COR-L47 (cell line): Measurements from ENCODE around the gene SCAF1.

Experiments used
- DNase-seq: peaks from one replicate; lab custom pipeline; 2025; lab: John Stamatoyannopoulos, UW

SCAF1 gene

DNA sequence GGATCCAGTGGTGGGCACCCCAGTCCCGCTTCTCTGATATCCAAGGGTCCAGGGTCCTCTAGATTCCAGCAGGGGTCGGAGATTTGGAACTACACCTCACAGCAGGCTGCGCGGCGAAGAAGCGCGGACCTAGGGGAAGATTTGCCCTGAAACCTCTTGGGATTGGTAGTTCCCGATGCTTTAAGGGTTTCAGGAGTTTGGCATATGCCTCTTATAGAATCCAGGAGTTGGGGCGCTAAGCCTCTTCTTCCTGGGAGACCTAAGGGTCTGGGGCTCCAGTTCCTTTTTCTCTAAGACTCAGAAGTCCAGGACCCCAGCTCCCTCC lies 24.1 kb downstream of the SCAF1 start:
- DNase-seq = no peak

- no peak for DNase-seq
These were observed 25.5 kb downstream of the SCAF1 start for GRCh38 chr19:49667473-49667872.

DNA sequence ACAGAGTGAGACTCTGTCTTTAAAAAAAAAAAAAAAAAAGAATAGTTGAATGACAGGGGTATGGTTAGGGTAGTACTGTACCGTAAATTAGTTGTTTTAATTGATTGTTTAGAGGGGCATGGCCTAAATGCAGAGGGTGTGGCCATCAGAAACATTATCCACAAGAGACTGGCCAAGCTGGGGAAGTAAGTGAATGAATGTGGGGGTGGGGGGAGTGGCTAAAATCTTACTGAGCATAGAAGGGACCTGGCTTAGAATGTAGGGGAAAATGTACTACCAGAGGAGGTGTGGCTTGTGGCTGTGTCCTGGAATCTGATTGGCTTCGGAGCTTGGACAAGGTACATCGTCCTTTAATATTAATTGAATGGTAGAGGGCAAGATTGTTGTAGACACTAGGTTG lies 27.5 kb downstream of the SCAF1 start:
- DNase-seq = no peak

- DNase-seq = peak; percentile 82
These were observed 30.3 kb downstream of the SCAF1 start for GRCh38 chr19:49672131-49672919.

DNA sequence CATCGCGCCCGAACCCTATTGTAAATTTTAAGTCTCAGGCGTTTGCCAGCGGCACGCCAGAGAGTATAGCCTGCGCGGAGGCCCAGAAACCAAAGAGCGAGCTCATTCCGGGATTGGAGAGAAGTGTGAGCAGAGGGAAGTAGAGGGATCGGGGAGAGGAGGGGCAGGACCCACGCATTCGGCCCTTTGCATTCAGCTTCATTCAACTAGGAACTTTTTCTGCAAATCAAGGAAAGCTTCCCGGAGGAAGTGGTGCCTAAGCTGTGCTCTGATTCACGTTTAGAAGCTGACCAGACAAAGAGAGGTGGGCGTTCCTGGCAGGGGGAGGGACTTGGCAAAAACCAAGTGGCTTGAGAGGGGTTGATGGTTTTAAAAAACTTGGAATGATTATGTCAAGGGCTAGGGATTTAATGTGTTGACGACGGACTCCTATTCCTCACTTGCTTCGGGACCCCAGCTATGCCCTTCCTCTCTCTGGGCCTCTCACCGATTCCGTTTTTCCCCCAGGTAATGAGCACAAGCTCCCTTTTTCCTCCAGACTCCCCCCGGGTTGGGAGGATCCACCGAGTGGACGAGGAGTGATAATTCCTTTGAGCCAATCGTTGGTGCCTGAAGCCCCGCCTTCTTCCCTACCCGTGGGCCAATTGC lies 34.3 kb downstream of the SCAF1 start:
- DNase-seq = peak; percentile 86

GRCh38 chr19:49676784-49677230 lies 34.8 kb downstream of the SCAF1 start:
- peak; percentile 100 for DNase-seq

DNA sequence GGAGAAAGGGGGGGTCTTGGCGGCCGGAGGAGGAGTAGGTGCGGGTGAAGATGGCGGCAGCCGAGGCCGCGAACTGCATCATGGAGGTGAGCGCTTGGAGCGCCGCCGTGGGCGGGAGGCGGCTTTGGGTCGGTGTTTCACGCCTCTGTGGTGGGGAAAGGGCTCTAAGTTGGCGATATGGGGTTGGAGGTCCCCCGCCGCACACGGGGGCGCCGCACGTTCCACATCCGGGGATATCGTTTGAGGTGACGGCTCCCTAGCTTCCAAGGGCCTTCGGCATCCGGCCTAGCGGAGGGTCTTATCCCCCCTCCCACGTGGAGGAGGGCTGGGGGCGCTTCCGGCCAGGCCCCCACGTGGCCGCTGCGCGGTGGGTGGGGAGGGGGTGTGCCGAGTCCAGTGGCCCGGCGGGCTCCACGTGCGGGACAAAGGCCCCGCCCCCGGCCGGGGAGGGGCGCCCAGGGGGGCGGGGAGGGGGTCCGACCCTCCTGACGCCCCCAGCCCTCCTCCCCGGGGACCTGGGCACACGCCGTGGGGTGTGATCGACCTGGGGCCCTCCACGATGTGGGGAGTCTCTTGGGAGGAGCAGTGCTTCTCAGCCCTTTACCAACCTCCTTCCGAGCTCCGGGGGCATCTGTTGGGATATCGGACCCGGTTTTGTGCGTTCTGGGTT lies 35.4 kb downstream of the SCAF1 start, which contains the start of gene PRMT1:
PRMT1 (plus strand) TSS at position 41 of the 670 bp plus-strand sequence; CDS start at position 51, 10 bp downstream.
- peak; percentile 65 for DNase-seq

GRCh38 chr19:49677901-49678674 lies 36.1 kb downstream of the SCAF1 start:
- peak; percentile 70 for DNase-seq

DNA sequence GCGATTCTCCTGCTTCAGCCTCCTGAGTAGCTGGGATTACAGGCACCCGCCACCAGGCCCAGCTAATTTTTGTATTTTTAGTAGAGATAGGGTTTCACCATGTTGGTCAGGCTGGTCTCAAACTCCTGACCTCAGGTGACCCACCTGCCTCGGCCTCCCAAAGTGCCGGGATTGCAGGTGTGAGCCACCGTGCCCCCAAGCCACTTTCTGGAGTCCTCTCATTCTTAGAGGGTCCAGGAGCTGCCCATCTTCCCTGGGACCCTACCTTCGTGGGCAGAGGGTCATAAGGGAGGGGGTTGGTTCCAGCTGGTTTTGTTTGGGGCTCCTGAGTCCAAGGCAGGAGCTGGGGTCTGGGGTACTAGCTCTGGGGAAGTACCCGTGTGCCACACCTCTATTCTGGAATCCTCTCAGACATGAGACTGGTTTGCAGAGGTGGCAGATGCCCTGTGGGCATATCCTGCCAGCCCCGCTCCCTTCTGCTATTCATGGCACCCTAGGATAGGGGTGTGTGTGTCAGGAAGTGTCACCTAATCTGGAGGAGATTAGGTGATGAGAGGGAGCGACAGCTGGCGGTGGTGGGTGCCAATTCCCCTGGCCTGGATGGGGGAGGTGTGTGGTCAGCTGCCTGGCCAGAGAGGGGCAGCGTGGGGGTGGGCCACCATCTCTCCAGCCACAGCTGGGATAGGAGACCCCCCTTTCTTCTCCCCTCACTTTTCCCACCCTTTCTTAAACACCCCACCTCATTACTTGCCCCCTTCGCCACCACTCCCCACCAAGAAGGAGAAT lies 37.2 kb downstream of the SCAF1 start:
- no peak for DNase-seq

DNA sequence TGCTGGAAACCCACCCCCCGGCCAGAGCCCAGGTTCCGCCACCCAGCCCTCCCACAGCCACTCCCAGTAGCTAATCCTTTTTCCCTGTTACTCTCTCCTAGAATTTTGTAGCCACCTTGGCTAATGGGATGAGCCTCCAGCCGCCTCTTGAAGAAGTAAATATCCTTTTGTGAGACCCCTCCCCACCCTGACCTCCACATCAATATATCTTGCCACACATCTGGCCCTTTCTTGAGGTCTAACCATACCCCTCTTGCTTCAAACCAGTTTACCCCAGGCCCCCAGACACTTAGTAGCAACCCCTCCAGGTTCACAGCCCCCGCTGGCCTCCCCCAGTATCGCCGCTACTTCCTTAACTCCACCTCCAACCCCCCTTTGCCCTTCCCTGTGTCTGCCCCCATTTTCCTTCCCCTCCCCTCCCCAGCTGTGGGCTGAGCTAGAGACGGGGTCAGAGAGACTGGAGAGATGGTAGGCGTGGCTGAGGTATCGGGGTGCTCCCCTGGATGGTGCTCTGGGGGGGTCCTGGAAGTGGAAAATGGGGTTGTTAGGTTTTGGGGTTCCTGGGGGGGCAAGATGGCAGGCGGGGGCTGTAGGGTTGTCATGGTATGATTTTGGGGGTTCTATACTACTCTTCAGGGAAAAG lies 37.9 kb downstream of the SCAF1 start:
- DNase-seq = no peak

DNA sequence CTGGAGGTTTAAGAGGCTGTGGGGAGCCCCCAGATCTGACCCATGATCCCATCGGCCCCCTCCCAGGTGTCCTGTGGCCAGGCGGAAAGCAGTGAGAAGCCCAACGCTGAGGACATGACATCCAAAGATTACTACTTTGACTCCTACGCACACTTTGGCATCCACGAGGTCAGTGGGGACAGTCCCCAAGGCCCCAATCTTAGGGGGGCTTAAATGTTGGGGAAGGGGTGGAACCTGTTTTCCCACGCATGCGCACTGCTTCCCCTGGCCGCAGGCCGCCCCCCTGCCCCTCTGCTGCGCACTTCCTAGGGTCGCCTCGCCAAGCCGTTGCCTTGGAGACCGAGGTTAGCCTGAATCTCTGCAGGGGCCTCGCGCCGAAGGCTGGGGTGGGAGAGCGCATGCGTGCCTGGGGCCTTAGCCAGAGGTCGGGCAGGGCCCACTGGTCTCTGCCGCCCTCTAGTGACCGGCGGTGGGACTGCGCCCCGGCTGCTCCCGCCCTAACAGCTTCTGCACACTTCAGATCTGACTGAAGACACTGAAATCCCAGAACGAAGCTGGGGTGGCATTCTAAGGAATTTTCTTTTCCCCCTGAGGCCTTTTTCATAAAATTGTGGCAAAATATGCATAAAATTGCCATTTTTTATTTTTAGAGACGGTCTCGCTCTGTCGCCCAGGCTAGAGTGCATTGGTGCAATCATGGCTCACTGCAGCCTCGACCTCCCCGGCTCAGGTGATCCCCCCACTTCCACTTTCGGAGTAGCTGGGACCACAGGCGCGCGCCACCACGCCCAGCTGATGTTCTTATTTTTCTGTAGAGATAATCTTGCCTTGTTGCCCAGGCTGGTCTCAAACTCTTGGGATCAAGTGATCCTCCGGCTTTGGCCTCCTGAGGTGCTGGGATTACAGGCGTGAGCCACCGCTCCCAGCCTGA lies 38.7 kb downstream of the SCAF1 start:
- DNase-seq = peak; percentile 84

- DNase-seq = no peak
These were observed 39.8 kb downstream of the SCAF1 start for GRCh38 chr19:49681830-49682229.

GRCh38 chr19:49682274-49682673 lies 40.3 kb downstream of the SCAF1 start:
- no peak for DNase-seq

DNA sequence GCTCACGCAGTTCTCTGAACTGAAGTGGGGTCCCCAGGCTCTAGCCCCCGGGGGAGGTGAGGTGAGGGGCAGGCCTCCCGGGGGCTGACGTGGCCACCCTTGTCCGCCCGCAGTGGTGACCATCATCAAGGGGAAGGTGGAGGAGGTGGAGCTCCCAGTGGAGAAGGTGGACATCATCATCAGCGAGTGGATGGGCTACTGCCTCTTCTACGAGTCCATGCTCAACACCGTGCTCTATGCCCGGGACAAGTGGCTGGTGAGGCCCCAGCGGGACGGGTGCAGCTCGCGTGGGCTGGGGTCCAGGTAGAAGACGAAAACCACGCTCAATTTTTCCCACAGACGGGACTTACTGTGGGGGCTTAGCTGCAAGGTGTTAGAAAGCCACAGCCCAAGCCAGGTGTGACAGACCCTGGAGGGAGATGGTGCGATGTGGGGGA lies 41.8 kb downstream of the SCAF1 start:
- no peak for DNase-seq

DNA sequence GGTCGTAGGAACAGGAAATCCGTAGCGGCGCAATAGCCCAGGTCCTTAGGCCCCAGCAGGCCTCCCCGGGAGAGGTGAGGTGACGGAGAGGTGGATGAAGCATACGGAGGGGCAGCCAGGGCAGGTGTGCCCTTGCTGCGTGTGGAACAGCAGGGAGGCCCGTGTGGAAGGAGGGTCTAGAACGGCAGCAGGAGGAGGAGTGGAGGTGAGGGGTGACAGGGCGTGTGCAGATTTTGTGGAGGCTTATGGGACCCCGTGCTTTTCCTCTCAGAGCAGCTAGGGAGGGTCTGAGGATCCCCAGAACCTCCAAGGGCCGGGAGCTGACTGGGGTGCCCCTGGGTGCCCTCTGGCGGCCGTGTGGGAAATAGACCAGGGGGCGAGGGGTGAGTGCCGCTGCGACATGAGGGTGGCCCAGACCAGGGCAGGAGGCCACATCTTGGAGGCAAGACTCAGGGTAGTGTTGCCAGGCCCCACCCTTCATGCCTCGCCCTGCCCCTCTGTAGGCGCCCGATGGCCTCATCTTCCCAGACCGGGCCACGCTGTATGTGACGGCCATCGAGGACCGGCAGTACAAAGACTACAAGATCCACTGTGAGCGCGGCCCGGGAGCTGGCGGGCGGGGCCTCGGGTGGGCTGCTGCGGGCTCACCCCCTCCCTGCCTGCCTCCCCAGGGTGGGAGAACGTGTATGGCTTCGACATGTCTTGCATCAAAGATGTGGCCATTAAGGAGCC lies 42.4 kb downstream of the SCAF1 start:
- DNase-seq = no peak

DNA sequence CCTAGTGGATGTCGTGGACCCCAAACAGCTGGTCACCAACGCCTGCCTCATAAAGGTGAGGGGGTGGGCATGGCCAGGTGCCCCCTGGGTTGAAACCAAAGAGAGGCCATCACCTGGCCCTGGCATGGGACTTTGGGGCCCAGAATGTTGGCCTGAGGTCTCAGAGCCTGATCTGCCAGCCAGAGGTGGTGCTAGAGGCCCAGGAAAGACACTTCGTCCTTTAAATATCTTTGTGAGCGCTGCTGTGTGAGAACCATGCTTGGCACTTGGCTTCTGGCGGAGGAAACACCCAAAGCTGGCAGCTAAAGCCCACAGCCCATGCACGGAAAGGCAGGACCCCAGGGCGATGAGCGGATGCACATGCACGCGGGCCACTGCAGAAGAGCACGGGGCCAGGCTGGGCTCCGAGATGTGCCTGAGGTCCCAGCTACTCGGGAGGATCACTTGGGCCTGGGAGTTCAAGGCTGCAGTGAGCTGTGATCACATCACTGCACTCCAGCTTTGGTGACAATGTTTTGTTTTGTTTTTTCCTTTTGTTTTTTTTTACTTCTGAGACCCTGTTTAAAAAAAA lies 43.1 kb downstream of the SCAF1 start:
- DNase-seq = no peak

GRCh38 chr19:49685845-49686332 lies 43.9 kb downstream of the SCAF1 start:
- DNase-seq = no peak

GRCh38 chr19:49686503-49687088 lies 44.6 kb downstream of the SCAF1 start:
- no peak for DNase-seq
